ENCODE measurements around the gene C1QL4. TPM values are rescaled to one million over a fixed set of nuclear protein-coding genes. Genes with fewer than 3 reads are reported as not detected.

Gene C1QL4
- total and polyA plus RNA-seq, 9 of the 15 experiments (the other 6 are each of a cell fraction or from before 2014, with no cell fraction given): 0.08 to 2.1 (median 0.31) TPM

- Histone ChIP-seq H3K36me3 (ENCODE audit: control insufficient read depth, insufficient read depth, low read length) (no peaks in the 10 kb centered on the region), H3K9me1 (ENCODE audit: control insufficient read depth, insufficient read depth, low read length) (no peaks in the 10 kb centered on the region), H3K27ac (ENCODE audit: extremely low read depth, low read depth, low read length) (no peak overlapping the region), H3K4me3 (no peak overlapping the region), H3K4me1 (replicated peaks in 1 of 2; ENCODE audit: control insufficient read depth in 2 of 2, insufficient read depth in 2 of 2, low read length in 2 of 2) (peaks cover 5 to 10% of the 10 kb centered on the region in 2 experiments), H4K20me1 (replicated peaks; ENCODE audit: control insufficient read depth, insufficient read depth, low read length) (peaks cover 3% of the 10 kb centered on the region; the same call in 1 of the 2 replicates), H3K27me3 (ENCODE audit: control insufficient read depth in 2 of 2, insufficient read depth in 2 of 2, low read length in 2 of 2) (no peaks in the 10 kb centered on the region), H2AFZ (ENCODE audit: low read depth, low read length) (no peak overlapping the region), H3K4me2 (ENCODE audit: insufficient read depth, low read length) (no peak overlapping the region), H3K9ac (ENCODE audit: insufficient read depth in 1 of 2, low read depth in 2 of 2, low read length in 2 of 2) (no peak overlapping the region), H3K79me2 (ENCODE audit: control insufficient read depth, insufficient read depth, low read length) (no peaks in the 10 kb centered on the region; the same call in 2 of the 3 replicates), H3K9me3 (replicated peaks; ENCODE audit: control insufficient read depth, insufficient read depth, low read depth, low read length) (no peaks in the 10 kb centered on the region)
- ChIA-PET CTCF (ENCODE audit: low intra/inter-chr PET ratio) (interaction anchor here (0.8 to 3.8 kb wide), 10 partner anchors 21 to 226 kb away, joined by 3 to 49 read pairs (median 6); partner anchors contain the start of gene C1QL4), POLR2A (interaction anchor here (1.5 to 2.5 kb wide), 4 partner anchors 13 to 23 kb away, joined by 5 to 9 read pairs (median 8); partner anchors contain the start of gene TUBA1C)
- WGBS (ENCODE audit: insufficient coverage, low coverage, missing lambda C conversion rate): 6% methylated on average over 6 of the region's 6 CpGs
- no peak for TF ChIP-seq ZNF174 (CRISPR knock-in tag; IDR thresholded peaks at IDR 0.05)
- no peak for TF ChIP-seq HMG20B (CRISPR knock-in tag; IDR thresholded peaks at IDR 0.05)
- TF ChIP-seq CREB1 (IDR thresholded peaks at IDR 0.05): no peak
- no peak for TF ChIP-seq CREB1 (CRISPR knock-in tag; IDR thresholded peaks at IDR 0.05)
- no peak for TF ChIP-seq TBP (optimal IDR thresholded peaks at IDR 0.05; ENCODE audit: low read depth, low read length)
- TF ChIP-seq MTA2 (IDR thresholded peaks at IDR 0.05; ENCODE audit: low read depth): no peak
- TF ChIP-seq PRMT5 (CRISPR knock-in tag; IDR thresholded peaks at IDR 0.05): no peak
- no peak for TF ChIP-seq BCL6 (CRISPR knock-in tag; IDR thresholded peaks at IDR 0.05)
- no peak for TF ChIP-seq PURB (CRISPR knock-in tag; IDR thresholded peaks at IDR 0.05; ENCODE audit: low read depth)
- TF ChIP-seq ZKSCAN3 (CRISPR knock-in tag; IDR thresholded peaks at IDR 0.05): no peak
- no peak for TF ChIP-seq ZNF253 (CRISPR knock-in tag; conservative IDR thresholded peaks at IDR 0.05)
- TF ChIP-seq THRAP3 (IDR thresholded peaks at IDR 0.05; ENCODE audit: borderline replicate concordance): no peak
- FAIRE-seq: no peak
- no peak for DNase-seq (ENCODE audit: extremely low read depth in 1 of 4, low spot score in 3 of 4)
- BruUV-seq (replicated peaks): no TSS peak
- intact Hi-C loops (cut with micrococcal nuclease) (loop anchor here (1.0 kb wide), 2 partner anchors 54 to 69 kb away; no protein-coding TSS in a partner anchor), in situ Hi-C loops (cut with MboI) (loop anchor here (5.0 kb wide), 2 partner anchors 49 to 234 kb away; partner anchors contain the start of gene C1QL4)
- ATAC-seq: no peak
Measured at GRCh38 chr12:49287876-49288275, 49.1 kb downstream of the C1QL4 start.

Data from K562 (cell line).